Measurements from ENCODE around the gene ZBTB7C. TPM values are rescaled to one million over a fixed set of nuclear protein-coding genes. Genes with fewer than 3 reads are reported as not detected.

Gene ZBTB7C
- total RNA-seq, 1 experiment from 2014 or later: not detected

- H3K27me3 Mint-ChIP-seq (ENCODE audit: unreplicated experiment): peaks cover 5% of the 10 kb centered on the region
- peaks cover 6% of the 10 kb centered on the region for H3K4me1 Mint-ChIP-seq (ENCODE audit: low read depth, unreplicated experiment)
- DNase-seq: no peak
- CTCF ChIA-PET: interaction anchor here (1.1 to 1.6 kb wide), 2 partner anchors 221 to 433 kb away, joined by 4 read pairs; no protein-coding TSS in a partner anchor
- no peak overlapping the region for H3K27ac Mint-ChIP-seq (ENCODE audit: unreplicated experiment)
- BruUV-seq (replicated peaks): no TSS peak
- intact Hi-C loops (cut with micrococcal nuclease; ENCODE audit: unreplicated experiment): no loop called here
- no peaks in the 10 kb centered on the region for H3K9me3 Mint-ChIP-seq (ENCODE audit: low read depth, unreplicated experiment)
- H3K36me3 Mint-ChIP-seq (ENCODE audit: insufficient read depth, unreplicated experiment): no peaks in the 10 kb centered on the region
- no peak for TF ChIP-seq CTCF (IDR thresholded peaks at IDR 0.05; ENCODE audit: unreplicated experiment)
- no peak overlapping the region for H3K4me3 Mint-ChIP-seq (ENCODE audit: low read depth, unreplicated experiment)
These were observed 381.1 kb downstream of the ZBTB7C start for GRCh38 chr18:48028081-48028480.

- peaks cover 12% of the 10 kb centered on the region for H3K4me1 Mint-ChIP-seq (ENCODE audit: low read depth, unreplicated experiment)
- H3K27ac Mint-ChIP-seq (ENCODE audit: unreplicated experiment): no peak overlapping the region
- no TSS peak for BruUV-seq (replicated peaks)
- no peaks in the 10 kb centered on the region for H3K36me3 Mint-ChIP-seq (ENCODE audit: insufficient read depth, unreplicated experiment)
- intact Hi-C loops (cut with micrococcal nuclease; ENCODE audit: unreplicated experiment): no loop called here
- CTCF ChIA-PET: interaction anchor here (1.1 kb wide), 1 partner anchor 221 kb away, joined by 4 read pairs; no protein-coding TSS in a partner anchor
- H3K4me3 Mint-ChIP-seq (ENCODE audit: low read depth, unreplicated experiment): no peak overlapping the region
- no peak for DNase-seq
- H3K9me3 Mint-ChIP-seq (ENCODE audit: low read depth, unreplicated experiment): no peaks in the 10 kb centered on the region
- peaks cover 11% of the 10 kb centered on the region for H3K27me3 Mint-ChIP-seq (ENCODE audit: unreplicated experiment)
- no peak for TF ChIP-seq CTCF (IDR thresholded peaks at IDR 0.05; ENCODE audit: unreplicated experiment)
These were observed 381.7 kb downstream of the ZBTB7C start for GRCh38 chr18:48027401-48027963.

DNA sequence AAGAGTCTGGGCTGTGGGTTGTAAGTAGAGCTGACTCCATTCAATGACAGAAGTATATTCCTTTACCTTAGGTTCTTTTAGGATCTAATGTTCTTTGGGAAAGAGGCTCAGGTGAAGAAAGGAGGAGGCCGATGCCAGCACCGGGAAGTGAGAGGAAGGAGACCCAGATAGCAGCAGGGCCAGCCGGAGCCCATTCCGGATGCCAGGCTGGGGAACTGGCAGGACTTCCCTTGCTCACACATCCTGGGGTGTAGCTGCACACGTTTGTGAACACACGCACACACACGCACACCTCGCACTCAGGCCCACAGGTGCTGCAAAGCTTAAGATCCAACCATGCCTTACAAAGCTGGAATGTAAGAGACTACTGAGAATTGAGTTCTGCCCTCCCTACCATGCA lies 383.0 kb downstream of the ZBTB7C start:
- Mint-ChIP-seq H3K27ac (ENCODE audit: unreplicated experiment) (no peak overlapping the region), H3K36me3 (ENCODE audit: insufficient read depth, unreplicated experiment) (no peaks in the 10 kb centered on the region), H3K4me1 (ENCODE audit: low read depth, unreplicated experiment) (peaks cover 14% of the 10 kb centered on the region), H3K9me3 (ENCODE audit: low read depth, unreplicated experiment) (no peaks in the 10 kb centered on the region), H3K27me3 (ENCODE audit: unreplicated experiment) (peaks cover 24% of the 10 kb centered on the region), H3K4me3 (ENCODE audit: low read depth, unreplicated experiment) (no peak overlapping the region)
- no peak for DNase-seq
- no peak for TF ChIP-seq CTCF (IDR thresholded peaks at IDR 0.05; ENCODE audit: unreplicated experiment)
- CTCF ChIA-PET: interaction anchor here (0.7 kb wide), 1 partner anchor 32 kb away, joined by 5 read pairs; no protein-coding TSS in a partner anchor
- intact Hi-C loops (cut with micrococcal nuclease; ENCODE audit: unreplicated experiment): no loop called here
- BruUV-seq (replicated peaks): no TSS peak

DNA sequence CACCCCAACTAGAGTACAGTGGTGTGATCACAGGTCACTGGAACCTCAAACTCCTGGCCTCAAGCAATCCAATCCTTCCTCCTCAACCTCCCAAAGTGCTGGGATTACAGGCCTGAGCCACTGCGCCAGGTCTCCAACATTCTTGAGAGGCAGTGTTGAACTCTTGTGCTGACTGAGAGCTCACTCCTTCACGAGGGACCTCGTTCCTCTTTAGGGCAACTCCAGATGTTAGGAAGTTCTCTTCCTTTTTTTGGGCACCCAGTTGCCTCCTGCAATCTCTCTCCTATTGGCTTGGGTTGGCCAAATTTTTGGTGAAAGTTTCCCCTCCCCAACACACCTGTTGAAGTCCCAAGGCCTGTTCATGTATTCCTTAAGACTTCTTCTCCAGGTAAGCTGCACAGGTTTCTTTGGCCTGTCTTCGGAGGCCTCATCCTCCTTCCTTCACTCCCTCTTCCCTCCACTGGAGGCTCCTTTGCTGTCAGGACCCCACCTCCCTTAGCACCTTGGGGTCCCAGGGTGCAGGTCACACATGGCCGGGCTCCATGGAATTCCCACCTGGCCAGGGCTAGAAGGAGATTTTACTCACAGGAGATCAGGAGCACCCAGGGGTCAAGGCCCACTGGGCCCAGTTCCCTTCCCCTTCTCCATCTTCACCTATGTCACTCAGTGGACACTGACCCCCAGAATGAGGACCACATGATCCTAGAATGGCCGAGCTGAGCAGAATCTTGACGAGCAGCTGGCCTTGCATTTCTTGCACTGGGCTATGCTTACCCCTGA lies 384.1 kb downstream of the ZBTB7C start:
- Mint-ChIP-seq H3K27me3 (ENCODE audit: unreplicated experiment) (peaks cover 35% of the 10 kb centered on the region), H3K36me3 (ENCODE audit: insufficient read depth, unreplicated experiment) (no peaks in the 10 kb centered on the region), H3K27ac (ENCODE audit: unreplicated experiment) (no peak overlapping the region), H3K4me1 (ENCODE audit: low read depth, unreplicated experiment) (peaks cover 14% of the 10 kb centered on the region), H3K4me3 (ENCODE audit: low read depth, unreplicated experiment) (no peak overlapping the region), H3K9me3 (ENCODE audit: low read depth, unreplicated experiment) (no peaks in the 10 kb centered on the region)
- no peak for DNase-seq
- TF ChIP-seq CTCF (IDR thresholded peaks at IDR 0.05; ENCODE audit: unreplicated experiment): no peak
- BruUV-seq (replicated peaks): no TSS peak
- CTCF ChIA-PET: no interaction called here
- intact Hi-C loops (cut with micrococcal nuclease; ENCODE audit: unreplicated experiment): no loop called here

Measured in Calu3 (cell line).